ENCODE data around the gene HCFC2. TPM values are rescaled to one million over a fixed set of nuclear protein-coding genes. Genes with fewer than 3 reads are reported as not detected.

Gene HCFC2
- total and polyA plus RNA-seq, 9 of the 15 experiments (the other 6 are each of a cell fraction or from before 2014, with no cell fraction given): 1.2 to 6.5 (median 3.8) TPM

DNA sequence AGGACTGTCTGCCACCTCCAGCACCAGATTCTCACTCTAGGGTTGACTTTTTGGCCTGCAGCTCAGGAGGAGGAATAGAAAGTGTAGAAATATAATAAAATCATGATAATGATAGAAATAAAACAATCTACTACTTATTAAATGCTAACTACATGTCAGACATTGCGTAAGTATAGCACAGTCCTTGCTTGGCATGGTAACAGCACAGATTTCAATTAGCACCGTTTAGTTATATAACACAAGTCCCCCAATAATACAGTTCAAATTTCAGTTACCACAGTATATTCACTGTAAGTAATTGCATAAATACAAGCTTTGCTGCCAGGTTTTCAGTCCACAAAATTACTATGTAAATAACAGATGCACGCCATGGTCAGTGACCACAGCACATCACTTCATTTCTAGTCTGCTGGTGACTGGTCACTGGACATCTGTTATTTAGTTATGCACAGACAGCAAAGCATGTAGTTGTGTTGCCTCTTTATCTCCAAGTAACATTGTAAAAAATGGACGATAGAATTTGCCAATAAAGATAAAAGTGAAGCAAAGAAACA is 7.8 kb upstream of the HCFC2 start:
- FAIRE-seq (no peak), DNase-seq (ENCODE audit: extremely low read depth in 1 of 4, low spot score in 3 of 4) (no peak), ATAC-seq (no peak)
- ChIA-PET POLR2A (interaction anchor here (0.7 kb wide), 1 partner anchor 10 kb away, joined by 3 read pairs; no protein-coding TSS in a partner anchor), CTCF (ENCODE audit: low intra/inter-chr PET ratio) (no interaction called here)
- TF ChIP-seq KDM5B (IDR thresholded peaks at IDR 0.05; ENCODE audit: insufficient replicate concordance, low read depth, low read length) (no peak), ZBTB11 (CRISPR knock-in tag; IDR thresholded peaks at IDR 0.05) (no peak), CBX8 (IDR thresholded peaks at IDR 0.05; ENCODE audit: borderline replicate concordance, extremely low read depth, low read depth, low read length, poor library complexity, severe bottlenecking) (no peak), ZNF165 (CRISPR knock-in tag; IDR thresholded peaks at IDR 0.05; ENCODE audit: borderline replicate concordance) (no peak), TGIF2 (CRISPR knock-in tag; IDR thresholded peaks at IDR 0.05) (no peak), LCOR (CRISPR knock-in tag; IDR thresholded peaks at IDR 0.05) (no peak), ZNF239 (CRISPR knock-in tag; IDR thresholded peaks at IDR 0.05) (no peak), COPS2 (conservative IDR thresholded peaks at IDR 0.05) (no peak), RHOXF2B (CRISPR knock-in tag; conservative IDR thresholded peaks at IDR 0.05) (no peak), DPF2 (IDR thresholded peaks at IDR 0.05) (no peak)
- TF ChIP-seq, protein P1, sequence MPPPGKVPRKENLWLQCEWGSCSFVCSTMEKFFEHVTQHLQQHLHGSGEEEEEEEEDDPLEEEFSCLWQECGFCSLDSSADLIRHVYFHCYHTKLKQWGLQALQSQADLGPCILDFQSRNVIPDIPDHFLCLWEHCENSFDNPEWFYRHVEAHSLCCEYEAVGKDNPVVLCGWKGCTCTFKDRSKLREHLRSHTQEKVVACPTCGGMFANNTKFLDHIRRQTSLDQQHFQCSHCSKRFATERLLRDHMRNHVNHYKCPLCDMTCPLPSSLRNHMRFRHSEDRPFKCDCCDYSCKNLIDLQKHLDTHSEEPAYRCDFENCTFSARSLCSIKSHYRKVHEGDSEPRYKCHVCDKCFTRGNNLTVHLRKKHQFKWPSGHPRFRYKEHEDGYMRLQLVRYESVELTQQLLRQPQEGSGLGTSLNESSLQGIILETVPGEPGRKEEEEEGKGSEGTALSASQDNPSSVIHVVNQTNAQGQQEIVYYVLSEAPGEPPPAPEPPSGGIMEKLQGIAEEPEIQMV (tag; conservative IDR thresholded peaks at IDR 0.05; ENCODE audit: low read depth): no peak
- TF ChIP-seq, protein P2, sequence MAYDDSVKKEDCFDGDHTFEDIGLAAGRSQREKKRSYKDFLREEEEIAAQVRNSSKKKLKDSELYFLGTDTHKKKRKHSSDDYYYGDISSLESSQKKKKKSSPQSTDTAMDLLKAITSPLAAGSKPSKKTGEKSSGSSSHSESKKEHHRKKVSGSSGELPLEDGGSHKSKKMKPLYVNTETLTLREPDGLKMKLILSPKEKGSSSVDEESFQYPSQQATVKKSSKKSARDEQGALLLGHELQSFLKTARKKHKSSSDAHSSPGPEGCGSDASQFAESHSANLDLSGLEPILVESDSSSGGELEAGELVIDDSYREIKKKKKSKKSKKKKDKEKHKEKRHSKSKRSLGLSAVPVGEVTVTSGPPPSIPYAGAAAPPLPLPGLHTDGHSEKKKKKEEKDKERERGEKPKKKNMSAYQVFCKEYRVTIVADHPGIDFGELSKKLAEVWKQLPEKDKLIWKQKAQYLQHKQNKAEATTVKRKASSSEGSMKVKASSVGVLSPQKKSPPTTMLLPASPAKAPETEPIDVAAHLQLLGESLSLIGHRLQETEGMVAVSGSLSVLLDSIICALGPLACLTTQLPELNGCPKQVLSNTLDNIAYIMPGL (CRISPR knock-in tag; IDR thresholded peaks at IDR 0.05): no peak
- in situ Hi-C loops (cut with MboI) (no loop called here), intact Hi-C loops (cut with micrococcal nuclease) (loop anchor here (5.0 to 10.0 kb wide), 2 partner anchors 174 to 298 kb away; no protein-coding TSS in a partner anchor)
- H4K20me1 ChIP-seq (replicated peaks; ENCODE audit: control insufficient read depth, insufficient read depth, low read length): no peaks in the 10 kb centered on the region
- no peaks in the 10 kb centered on the region; the same call in 1 of the 2 replicates for H3K9me3 ChIP-seq (replicated peaks; ENCODE audit: control insufficient read depth, insufficient read depth, low read depth, low read length)
- no peaks in the 10 kb centered on the region for H3K36me3 ChIP-seq (ENCODE audit: control insufficient read depth, insufficient read depth, low read length)
- no peak overlapping the region for H3K9ac ChIP-seq (ENCODE audit: insufficient read depth in 1 of 2, low read depth in 2 of 2, low read length in 2 of 2)
- H3K9me1 ChIP-seq (ENCODE audit: control insufficient read depth, insufficient read depth, low read length): no peaks in the 10 kb centered on the region
- 3% methylated on average over 4 of the region's 4 CpGs for WGBS (ENCODE audit: insufficient coverage, low coverage, missing lambda C conversion rate)
- H3K4me2 ChIP-seq (ENCODE audit: insufficient read depth, low read length): no peak overlapping the region
- H3K4me3 ChIP-seq: no peak overlapping the region
- no peak overlapping the region for H2AFZ ChIP-seq (ENCODE audit: low read depth, low read length)
- no peaks in the 10 kb centered on the region for H3K79me2 ChIP-seq (ENCODE audit: control insufficient read depth, insufficient read depth, low read length)
- H3K4me1 ChIP-seq (replicated peaks in 1 of 2; ENCODE audit: control insufficient read depth in 2 of 2, insufficient read depth in 2 of 2, low read length in 2 of 2): no peaks in the 10 kb centered on the region
- BruUV-seq (replicated peaks): no TSS peak
- H3K27me3 ChIP-seq (ENCODE audit: control insufficient read depth in 2 of 2, insufficient read depth in 2 of 2, low read length in 2 of 2): peaks cover 16 to 25% of the 10 kb centered on the region in 2 experiments; a peak in 4 of 5 replicates
- H3K27ac ChIP-seq (ENCODE audit: extremely low read depth, low read depth, low read length): no peak overlapping the region
